Glomerular visceral epithelial cell (primary cell): ENCODE data around the gene CDKN3.
"Not testable (repeated sequence)": the region's sequence is repeated elsewhere in the genome, so short reads cannot be mapped to it uniquely, and the experiment has no call there.

Experiments
- DNase-seq: peaks from one replicate; pipeline ENCODE4 v3.0.0-alpha.2; 2016; ENCODE audit errors: extremely low spot score

The CDKN3 gene

GRCh38 chr14:54370323-54371198, 26.2 kb upstream of the CDKN3 start:
- no peak for DNase-seq

- DNase-seq = no peak
These were observed 22.5 kb upstream of the CDKN3 start for GRCh38 chr14:54374117-54374884.

GRCh38 chr14:54377501-54377900, 19.3 kb upstream of the CDKN3 start:
- no peak for DNase-seq

GRCh38 chr14:54378893-54379292, 17.9 kb upstream of the CDKN3 start:
- not testable (repeated sequence) for DNase-seq

GRCh38 chr14:54380558-54380957, 16.2 kb upstream of the CDKN3 start:
- DNase-seq = not testable (repeated sequence)

- no peak for DNase-seq
These were observed 15.0 kb upstream of the CDKN3 start for GRCh38 chr14:54381821-54382220.

GRCh38 chr14:54383835-54384234, 13.0 kb upstream of the CDKN3 start:
- DNase-seq = no peak

GRCh38 chr14:54385556-54385955, 11.3 kb upstream of the CDKN3 start:
- DNase-seq = no peak

- DNase-seq = peak; percentile 54
These were observed 9.5 kb upstream of the CDKN3 start for GRCh38 chr14:54387328-54387727.

- no peak for DNase-seq
These were observed 4.5 kb upstream of the CDKN3 start for GRCh38 chr14:54392131-54392859.

GRCh38 chr14:54392986-54393884, 3.6 kb upstream of the CDKN3 start:
- not testable (repeated sequence) for DNase-seq

GRCh38 chr14:54394596-54394995, 2.2 kb upstream of the CDKN3 start:
- no peak for DNase-seq

GRCh38 chr14:54395284-54395683, 1.5 kb upstream of the CDKN3 start:
- no peak for DNase-seq

- DNase-seq = no peak
These were observed 1.1 kb upstream of the CDKN3 start for GRCh38 chr14:54395716-54396115.

- no peak for DNase-seq
These were observed 669 bp upstream of the CDKN3 start for GRCh38 chr14:54396183-54396492.

- no peak for DNase-seq
These were observed 2.8 kb downstream of the CDKN3 start for GRCh38 chr14:54399560-54399959.

GRCh38 chr14:54403401-54404005, 6.7 kb downstream of the CDKN3 start:
- DNase-seq = not testable (repeated sequence)

- DNase-seq = no peak
These were observed 13.4 kb downstream of the CDKN3 start for GRCh38 chr14:54410215-54410614.

- no peak for DNase-seq
These were observed 14.6 kb downstream of the CDKN3 start for GRCh38 chr14:54411371-54411770.

- peak; percentile 54 for DNase-seq
These were observed 23.8 kb downstream of the CDKN3 start for GRCh38 chr14:54420478-54421142.
